SU-DHL-6 (cell line): ENCODE data around the gene UNC5A.
"Not testable (repeated sequence)": the region's sequence is repeated elsewhere in the genome, so short reads cannot be mapped to it uniquely, and the experiment has no call there.

Source experiments
- H2AFZ ChIP-seq: fragments of 200-600 bp; sonication (generic); 2 replicates; pipeline ENCODE4 v1.6.1; 2014; ENCODE audit warnings: low read depth, mild to moderate bottlenecking, moderate library complexity, mixed read lengths, antibody characterized with exemption, low read length; ENCODE audit not compliant: severe bottlenecking
- H3F3A ChIP-seq: fragments of 200-600 bp; shearing (Covaris generic); 2 replicates; pipeline ENCODE4 v1.6.0; 2016; ENCODE audit warnings: antibody characterized with exemption, mild to moderate bottlenecking; ENCODE audit not compliant: insufficient read depth
- H3K27ac ChIP-seq: fragments of 200-600 bp; sonication (generic); 2 replicates; pipeline ENCODE4 v1.5.1; 2016; ENCODE audit warnings: low read depth, mild to moderate bottlenecking, low read length, moderate library complexity, mixed read lengths
- H3K27me3 ChIP-seq: fragments of 200-600 bp; sonication (generic), shearing (Covaris generic); 2 replicates; pipeline ENCODE4 v1.6.0; 2014; ENCODE audit warnings: mild to moderate bottlenecking, low read length
- H3K36me3 ChIP-seq: fragments of 200-600 bp; sonication (generic); 2 replicates; pipeline ENCODE4 v1.6.1; 2014; ENCODE audit warnings: mild to moderate bottlenecking, low read length, mixed read lengths
- H3K4me2 ChIP-seq: fragments of 300-600, 200-600 bp; shearing (Covaris generic), sonication (generic); 2 replicates; pipeline ENCODE4 v1.6.0; 2014; ENCODE audit warnings: low read length, low read depth, mild to moderate bottlenecking; ENCODE audit not compliant: poor library complexity, severe bottlenecking
- H3K4me3 ChIP-seq: fragments of 200-600 bp; sonication (generic); 2 replicates; pipeline ENCODE4 v1.5.1; 2014; ENCODE audit warnings: antibody characterized with exemption, low read length, mild to moderate bottlenecking, mixed read lengths; ENCODE audit not compliant: insufficient read depth, poor library complexity, severe bottlenecking
- H3K79me2 ChIP-seq: fragments of 200-600 bp; sonication (generic); 2 replicates; pipeline ENCODE4 v1.6.1; 2014; ENCODE audit warnings: mild to moderate bottlenecking, low read length, moderate library complexity; ENCODE audit not compliant: insufficient read depth
- H3K9ac ChIP-seq: fragments of 200-600 bp; sonication (generic); 2 replicates; pipeline ENCODE4 v1.7.0; 2014; ENCODE audit warnings: mild to moderate bottlenecking, low read length
- H3K9me2 ChIP-seq: fragments of 200-600 bp; sonication (generic); replicated peaks from 2 replicates; pipeline ENCODE4 v1.6.1; 2014; ENCODE audit warnings: low read length; ENCODE audit not compliant: insufficient read depth
- H3K9me3 ChIP-seq: fragments of 200-600 bp; sonication (generic); 2 replicates; pipeline ENCODE4 v1.6.1; 2014; ENCODE audit warnings: low read length, mixed read lengths; ENCODE audit not compliant: insufficient read depth
- H4K20me1 ChIP-seq: fragments of 200-600 bp; sonication (generic); 2 replicates; pipeline ENCODE4 v1.6.1; 2014; ENCODE audit warnings: low read depth, mild to moderate bottlenecking, antibody characterized with exemption, low read length, moderate library complexity, mixed read lengths
- EZH2phosphoT487 ChIP-seq: fragments of 200-600 bp; sonication (generic), shearing (Covaris generic); conservative IDR thresholded peaks from 2 replicates; pipeline ENCODE4 v1.6.1; 2018; ENCODE audit warnings: mild to moderate bottlenecking, antibody characterized with exemption, low read length, moderate library complexity, mixed read lengths
- TF ChIP-seq, protein P1 (sequence below): fragments of 200-600 bp; sonication (generic); IDR thresholded peaks from one replicate; pipeline ENCODE4 v1.5.1; 2017; ENCODE audit warnings: antibody characterized with exemption, mild to moderate bottlenecking, low read length, moderate library complexity; ENCODE audit not compliant: insufficient read depth, poor library complexity, severe bottlenecking

The UNC5A gene

DNA sequence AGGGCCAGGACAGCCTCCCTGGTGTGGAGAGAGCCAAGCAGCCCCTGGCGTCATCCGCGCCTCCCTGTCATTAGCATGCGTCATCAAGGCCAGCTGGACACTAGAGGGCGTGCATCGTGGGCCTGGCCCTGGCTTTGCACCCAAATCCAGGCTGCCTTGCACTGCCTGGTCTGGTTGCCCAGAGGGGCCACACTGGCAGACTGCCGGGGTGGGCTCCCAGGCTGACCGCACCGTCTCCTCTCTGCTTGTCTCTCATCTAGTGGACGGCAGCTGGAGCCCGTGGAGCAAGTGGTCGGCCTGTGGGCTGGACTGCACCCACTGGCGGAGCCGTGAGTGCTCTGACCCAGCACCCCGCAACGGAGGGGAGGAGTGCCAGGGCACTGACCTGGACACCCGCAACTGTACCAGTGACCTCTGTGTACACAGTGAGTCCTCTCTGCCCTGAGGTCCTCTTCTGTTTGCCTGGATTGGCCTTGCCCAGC is 59.8 kb downstream of the UNC5A start:
- no peak overlapping the region for H3K9ac ChIP-seq
- H3K9me3 ChIP-seq = no peaks in the 10 kb centered on the region
- no peaks in the 10 kb centered on the region for H3F3A ChIP-seq
- no peak overlapping the region for H2AFZ ChIP-seq
- H3K4me3 ChIP-seq = no peak overlapping the region
- H3K9me2 ChIP-seq = no peaks in the 10 kb centered on the region
- no peak overlapping the region for H3K27ac ChIP-seq
- no peaks in the 10 kb centered on the region for H3K36me3 ChIP-seq
- H3K4me2 ChIP-seq = no peak overlapping the region
- no peaks in the 10 kb centered on the region for H4K20me1 ChIP-seq
- H3K27me3 ChIP-seq = no peaks in the 10 kb centered on the region
- H3K79me2 ChIP-seq = no peaks in the 10 kb centered on the region
- no peak for TF ChIP-seq EZH2phosphoT487
- TF ChIP-seq, protein P1, sequence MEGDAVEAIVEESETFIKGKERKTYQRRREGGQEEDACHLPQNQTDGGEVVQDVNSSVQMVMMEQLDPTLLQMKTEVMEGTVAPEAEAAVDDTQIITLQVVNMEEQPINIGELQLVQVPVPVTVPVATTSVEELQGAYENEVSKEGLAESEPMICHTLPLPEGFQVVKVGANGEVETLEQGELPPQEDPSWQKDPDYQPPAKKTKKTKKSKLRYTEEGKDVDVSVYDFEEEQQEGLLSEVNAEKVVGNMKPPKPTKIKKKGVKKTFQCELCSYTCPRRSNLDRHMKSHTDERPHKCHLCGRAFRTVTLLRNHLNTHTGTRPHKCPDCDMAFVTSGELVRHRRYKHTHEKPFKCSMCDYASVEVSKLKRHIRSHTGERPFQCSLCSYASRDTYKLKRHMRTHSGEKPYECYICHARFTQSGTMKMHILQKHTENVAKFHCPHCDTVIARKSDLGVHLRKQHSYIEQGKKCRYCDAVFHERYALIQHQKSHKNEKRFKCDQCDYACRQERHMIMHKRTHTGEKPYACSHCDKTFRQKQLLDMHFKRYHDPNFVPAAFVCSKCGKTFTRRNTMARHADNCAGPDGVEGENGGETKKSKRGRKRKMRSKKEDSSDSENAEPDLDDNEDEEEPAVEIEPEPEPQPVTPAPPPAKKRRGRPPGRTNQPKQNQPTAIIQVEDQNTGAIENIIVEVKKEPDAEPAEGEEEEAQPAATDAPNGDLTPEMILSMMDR = no peak

DNA sequence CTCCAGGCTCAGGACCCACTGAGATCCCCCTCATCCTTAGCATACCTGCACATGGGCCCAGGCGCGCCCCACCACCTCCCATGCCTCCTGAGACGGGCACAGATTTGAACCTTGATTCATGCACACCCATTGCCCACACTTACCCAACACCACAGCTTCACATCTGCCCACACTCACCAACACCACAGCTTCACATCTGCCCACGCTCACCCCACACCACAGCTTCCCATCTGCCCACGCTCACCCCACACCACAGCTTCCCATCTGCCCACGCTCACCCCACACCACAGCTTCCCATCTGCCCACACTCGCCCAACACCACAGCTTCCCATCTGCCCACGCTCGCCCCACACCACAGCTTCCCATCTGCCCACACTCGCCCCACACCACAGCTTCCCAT is 60.3 kb downstream of the UNC5A start:
- not testable (repeated sequence) for H3K36me3 ChIP-seq, H3K4me3 ChIP-seq, H3K9ac ChIP-seq, H3K27me3 ChIP-seq, H3K27ac ChIP-seq, H3K4me2 ChIP-seq, H3K79me2 ChIP-seq, H2AFZ ChIP-seq, H3K9me2 ChIP-seq, H3K9me3 ChIP-seq, H4K20me1 ChIP-seq, H3F3A ChIP-seq

DNA sequence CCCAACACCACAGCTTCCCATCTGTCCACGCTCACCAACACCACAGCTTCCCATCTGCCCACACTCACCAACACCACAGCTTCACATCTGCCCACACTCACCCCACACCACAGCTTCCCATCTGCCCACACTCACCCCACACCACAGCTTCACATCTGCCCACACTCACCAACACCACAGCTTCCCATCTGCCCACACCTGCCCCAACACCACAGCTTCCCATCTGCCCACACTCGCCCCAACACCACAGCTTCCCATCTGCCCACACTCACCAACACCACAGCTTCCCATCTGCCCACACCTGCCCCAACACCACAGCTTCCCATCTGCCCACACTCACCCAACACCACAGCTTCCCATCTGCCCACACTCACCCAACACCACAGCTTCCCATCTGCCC is 62.2 kb downstream of the UNC5A start:
- H3F3A ChIP-seq, H3K9ac ChIP-seq, H3K4me3 ChIP-seq, H3K9me2 ChIP-seq, H3K27me3 ChIP-seq, H3K79me2 ChIP-seq, H3K9me3 ChIP-seq, H3K27ac ChIP-seq, H3K36me3 ChIP-seq, H2AFZ ChIP-seq, H3K4me2 ChIP-seq, H4K20me1 ChIP-seq: not testable (repeated sequence)

DNA sequence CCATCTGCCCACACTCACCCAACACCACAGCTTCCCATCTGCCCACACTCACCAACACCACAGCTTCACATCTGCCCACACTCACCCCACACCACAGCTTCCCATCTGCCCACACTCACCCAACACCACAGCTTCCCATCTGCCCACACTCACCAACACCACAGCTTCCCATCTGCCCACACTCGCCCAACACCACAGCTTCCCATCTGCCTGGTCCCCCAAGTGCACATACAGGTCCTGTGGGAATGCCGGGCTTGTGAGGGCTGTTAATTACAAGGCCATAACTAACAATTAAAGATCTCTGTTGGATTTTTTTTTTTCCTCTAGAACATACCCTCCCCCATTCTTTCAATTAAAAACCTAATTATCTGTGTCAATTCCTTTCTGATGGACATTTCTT is 62.7 kb downstream of the UNC5A start:
- H3K27ac ChIP-seq, H3K79me2 ChIP-seq, H3K9ac ChIP-seq, H2AFZ ChIP-seq, H3K9me2 ChIP-seq, H3K27me3 ChIP-seq, H3K36me3 ChIP-seq, H4K20me1 ChIP-seq, H3K4me3 ChIP-seq, H3K9me3 ChIP-seq, H3F3A ChIP-seq, H3K4me2 ChIP-seq: not testable (repeated sequence)

DNA sequence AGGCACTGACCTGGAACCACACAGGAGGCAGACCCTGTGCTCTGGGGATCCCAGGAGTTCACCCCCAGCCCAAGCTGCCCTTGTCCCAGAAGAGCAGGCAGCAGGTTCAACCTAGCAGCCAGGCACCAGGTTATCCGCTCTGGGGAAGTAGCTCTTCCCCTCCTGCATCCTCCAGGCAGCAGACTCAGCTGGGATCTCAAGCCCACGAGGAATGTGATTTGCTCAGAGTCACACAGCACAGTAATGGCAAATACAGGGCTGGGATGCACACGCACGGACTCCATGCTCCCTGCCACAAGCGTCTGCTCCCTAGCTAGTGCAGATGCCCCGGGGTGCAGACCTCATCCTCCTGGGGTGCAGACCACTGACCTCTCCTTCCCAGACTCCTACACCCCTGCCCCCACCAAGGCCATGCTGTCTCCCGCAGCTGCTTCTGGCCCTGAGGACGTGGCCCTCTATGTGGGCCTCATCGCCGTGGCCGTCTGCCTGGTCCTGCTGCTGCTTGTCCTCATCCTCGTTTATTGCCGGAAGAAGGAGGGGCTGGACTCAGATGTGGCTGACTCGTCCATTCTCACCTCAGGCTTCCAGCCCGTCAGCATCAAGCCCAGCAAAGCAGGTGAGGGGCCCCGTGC is 63.3 kb downstream of the UNC5A start:
- Histone ChIP-seq H3K27me3 (no peaks in the 10 kb centered on the region), H3F3A (no peaks in the 10 kb centered on the region), H3K27ac (no peak overlapping the region), H3K9me3 (no peaks in the 10 kb centered on the region), H3K9me2 (no peaks in the 10 kb centered on the region), H4K20me1 (no peaks in the 10 kb centered on the region), H3K79me2 (no peaks in the 10 kb centered on the region), H3K9ac (no peak overlapping the region), H3K36me3 (no peaks in the 10 kb centered on the region), H3K4me2 (no peak overlapping the region), H2AFZ (no peak overlapping the region), H3K4me3 (no peak overlapping the region)
- TF ChIP-seq, protein P1 = no peak
- no peak for TF ChIP-seq EZH2phosphoT487
